Neural progenitor cell (in vitro differentiated cells): ENCODE results near the gene HNRNPA0.

Source experiments
- EZH2 ChIP-seq: fragments of 200-600 bp; sonication (generic); IDR thresholded peaks from 2 replicates; pipeline ENCODE4 v1.6.1; 2017; ENCODE audit warnings: antibody characterized with exemption, mild to moderate bottlenecking, moderate library complexity
- EZH2phosphoT487 ChIP-seq: fragments of 200-600 bp; sonication (generic); IDR thresholded peaks from 2 replicates; pipeline ENCODE4 v1.6.1; 2017; ENCODE audit warnings: antibody characterized with exemption
- TF ChIP-seq, protein P1 (sequence below): fragments of 200-600 bp; sonication (generic); IDR thresholded peaks from 2 replicates; pipeline ENCODE4 v1.5.1; 2017; ENCODE audit warnings: antibody characterized with exemption, mild to moderate bottlenecking

- TF ChIP-seq, protein P1, sequence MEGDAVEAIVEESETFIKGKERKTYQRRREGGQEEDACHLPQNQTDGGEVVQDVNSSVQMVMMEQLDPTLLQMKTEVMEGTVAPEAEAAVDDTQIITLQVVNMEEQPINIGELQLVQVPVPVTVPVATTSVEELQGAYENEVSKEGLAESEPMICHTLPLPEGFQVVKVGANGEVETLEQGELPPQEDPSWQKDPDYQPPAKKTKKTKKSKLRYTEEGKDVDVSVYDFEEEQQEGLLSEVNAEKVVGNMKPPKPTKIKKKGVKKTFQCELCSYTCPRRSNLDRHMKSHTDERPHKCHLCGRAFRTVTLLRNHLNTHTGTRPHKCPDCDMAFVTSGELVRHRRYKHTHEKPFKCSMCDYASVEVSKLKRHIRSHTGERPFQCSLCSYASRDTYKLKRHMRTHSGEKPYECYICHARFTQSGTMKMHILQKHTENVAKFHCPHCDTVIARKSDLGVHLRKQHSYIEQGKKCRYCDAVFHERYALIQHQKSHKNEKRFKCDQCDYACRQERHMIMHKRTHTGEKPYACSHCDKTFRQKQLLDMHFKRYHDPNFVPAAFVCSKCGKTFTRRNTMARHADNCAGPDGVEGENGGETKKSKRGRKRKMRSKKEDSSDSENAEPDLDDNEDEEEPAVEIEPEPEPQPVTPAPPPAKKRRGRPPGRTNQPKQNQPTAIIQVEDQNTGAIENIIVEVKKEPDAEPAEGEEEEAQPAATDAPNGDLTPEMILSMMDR, result no peak
- TF ChIP-seq EZH2, result no peak
- TF ChIP-seq EZH2phosphoT487, result no peak
Observed at GRCh38 chr5:137705106-137705505, 49.1 kb downstream of the HNRNPA0 start.
